Measurements from ENCODE around the gene TEKT3. TPM values are rescaled to one million over a fixed set of nuclear protein-coding genes. Genes with fewer than 3 reads are reported as not detected.
A peak's percentile ranks its signal among the peaks of the same experiment; 100 is the strongest.

The TEKT3 gene
- total and polyA plus RNA-seq, 9 of the 15 experiments (the other 6 are each of a cell fraction or from before 2014, with no cell fraction given), result not detected

DNA sequence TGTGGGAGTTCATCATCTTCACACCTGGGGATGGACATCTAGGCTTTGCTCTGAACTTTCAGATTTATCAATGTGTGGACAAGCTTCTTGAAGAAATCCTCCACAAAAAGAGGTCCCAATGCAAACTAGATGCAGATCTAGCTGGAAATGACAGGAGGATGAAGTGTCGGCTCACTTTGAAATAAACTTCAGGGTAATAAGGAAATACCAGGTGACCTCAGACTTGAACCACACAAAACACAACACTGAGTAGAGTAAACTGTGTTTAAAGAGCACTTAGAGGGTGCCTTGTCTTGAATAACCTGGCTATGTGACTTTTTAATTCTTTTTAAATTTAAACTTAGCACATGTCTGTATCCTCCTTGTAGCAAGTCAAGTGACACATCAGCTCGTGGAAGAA, 27.2 kb upstream of the TEKT3 start:
- H3K27ac ChIP-seq (ENCODE audit: extremely low read depth, low read depth, low read length), result no peak overlapping the region
- in situ Hi-C loops (cut with MboI), result no loop called here
- ChIA-PET POLR2A (interaction anchor here (0.6 kb wide), 1 partner anchor 45 kb away, joined by 3 read pairs; no protein-coding TSS in a partner anchor), CTCF (ENCODE audit: low intra/inter-chr PET ratio) (no interaction called here)
- H4K20me1 ChIP-seq (replicated peaks; ENCODE audit: control insufficient read depth, insufficient read depth, low read length), result no peaks in the 10 kb centered on the region
- H3K4me2 ChIP-seq (ENCODE audit: insufficient read depth, low read length), result no peak overlapping the region
- no TSS peak for BruUV-seq (replicated peaks)
- DNase-seq (ENCODE audit: extremely low read depth in 1 of 4, low spot score in 3 of 4), result no peak
- ATAC-seq, result no peak
- H3K79me2 ChIP-seq (ENCODE audit: control insufficient read depth, insufficient read depth, low read length), result no peaks in the 10 kb centered on the region
- no peak overlapping the region for H3K4me3 ChIP-seq
- no peak for FAIRE-seq
- no peaks in the 10 kb centered on the region for H3K36me3 ChIP-seq (ENCODE audit: control insufficient read depth, insufficient read depth, low read length)
- TF ChIP-seq NEUROD1 (IDR thresholded peaks at IDR 0.05; ENCODE audit: borderline replicate concordance, low read depth, low read length, partially characterized antibody), result no peak
- no peak for TF ChIP-seq ZNF76 (CRISPR knock-in tag; IDR thresholded peaks at IDR 0.05; ENCODE audit: borderline replicate concordance)
- no peak for TF ChIP-seq FIP1L1 (IDR thresholded peaks at IDR 0.05; ENCODE audit: low read depth, low read length, poor library complexity, severe bottlenecking)
- peak; percentile 44 for TF ChIP-seq MEIS2 (IDR thresholded peaks at IDR 0.05; ENCODE audit: partially characterized antibody)
- H3K4me1 ChIP-seq (replicated peaks in 1 of 2; ENCODE audit: control insufficient read depth in 2 of 2, insufficient read depth in 2 of 2, low read length in 2 of 2), result no peaks in the 10 kb centered on the region; a peak in 2 of 5 replicates
- 0% methylated on average over 2 of the region's 2 CpGs for WGBS (ENCODE audit: insufficient coverage, low coverage, missing lambda C conversion rate)
- H2AFZ ChIP-seq (ENCODE audit: low read depth, low read length), result no peak overlapping the region
- no peak overlapping the region for H3K9ac ChIP-seq (ENCODE audit: insufficient read depth in 1 of 2, low read depth in 2 of 2, low read length in 2 of 2)
- H3K9me3 ChIP-seq (replicated peaks; ENCODE audit: control insufficient read depth, insufficient read depth, low read depth, low read length), result no peaks in the 10 kb centered on the region
- H3K9me1 ChIP-seq (ENCODE audit: control insufficient read depth, insufficient read depth, low read length), result no peaks in the 10 kb centered on the region
- H3K27me3 ChIP-seq (ENCODE audit: control insufficient read depth in 2 of 2, insufficient read depth in 2 of 2, low read length in 2 of 2), result peaks cover 0 to 6% of the 10 kb centered on the region in 2 experiments; a peak in 2 of 5 replicates
- intact Hi-C loops (cut with micrococcal nuclease), result no loop called here

DNA sequence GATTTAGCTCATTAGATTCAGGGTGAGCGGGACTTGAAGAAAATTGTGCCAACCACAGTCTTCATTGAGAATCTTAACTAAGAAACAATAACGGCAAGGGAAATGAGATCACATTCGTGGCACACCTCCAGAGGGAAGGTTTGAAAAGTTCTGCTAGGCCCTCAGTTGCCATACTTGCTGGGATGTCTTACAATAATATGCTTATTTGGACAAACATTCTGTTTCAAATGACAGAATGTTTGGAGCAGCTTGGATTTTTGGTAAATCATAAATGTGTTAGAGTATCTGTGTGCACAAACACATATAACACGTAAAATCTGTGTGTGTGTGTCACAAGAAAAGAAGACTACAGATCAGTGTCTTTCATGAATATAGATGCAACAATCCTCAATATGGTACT, 24.6 kb upstream of the TEKT3 start:
- in situ Hi-C loops (cut with MboI) (no loop called here), intact Hi-C loops (cut with micrococcal nuclease) (no loop called here)
- Histone ChIP-seq H3K27ac (ENCODE audit: extremely low read depth, low read depth, low read length) (no peak overlapping the region), H3K9ac (ENCODE audit: insufficient read depth in 1 of 2, low read depth in 2 of 2, low read length in 2 of 2) (no peak overlapping the region), H3K9me3 (replicated peaks; ENCODE audit: control insufficient read depth, insufficient read depth, low read depth, low read length) (no peaks in the 10 kb centered on the region), H3K79me2 (ENCODE audit: control insufficient read depth, insufficient read depth, low read length) (no peaks in the 10 kb centered on the region), H3K4me2 (ENCODE audit: insufficient read depth, low read length) (no peak overlapping the region), H3K9me1 (ENCODE audit: control insufficient read depth, insufficient read depth, low read length) (no peaks in the 10 kb centered on the region), H3K4me1 (replicated peaks in 1 of 2; ENCODE audit: control insufficient read depth in 2 of 2, insufficient read depth in 2 of 2, low read length in 2 of 2) (no peaks in the 10 kb centered on the region; a peak in 2 of 5 replicates), H3K4me3 (no peak overlapping the region), H2AFZ (ENCODE audit: low read depth, low read length) (no peak overlapping the region), H3K27me3 (ENCODE audit: control insufficient read depth in 2 of 2, insufficient read depth in 2 of 2, low read length in 2 of 2) (peaks cover 0 to 6% of the 10 kb centered on the region in 2 experiments; a peak in 1 of 5 replicates), H4K20me1 (replicated peaks; ENCODE audit: control insufficient read depth, insufficient read depth, low read length) (no peaks in the 10 kb centered on the region), H3K36me3 (ENCODE audit: control insufficient read depth, insufficient read depth, low read length) (no peaks in the 10 kb centered on the region)
- DNase-seq (ENCODE audit: extremely low read depth in 1 of 4, low spot score in 3 of 4) (no peak), ATAC-seq (no peak), FAIRE-seq (no peak)
- 16% methylated on average over 4 of the region's 4 CpGs for WGBS (ENCODE audit: insufficient coverage, low coverage, missing lambda C conversion rate)
- BruUV-seq (replicated peaks), result no TSS peak
- CTCF ChIA-PET (ENCODE audit: low intra/inter-chr PET ratio), result no interaction called here
- POLR2A ChIA-PET, result no interaction called here
- TF ChIP-seq WHSC1 (IDR thresholded peaks at IDR 0.05; ENCODE audit: low read length) (no peak), KAT2B (IDR thresholded peaks at IDR 0.05; ENCODE audit: low read depth, low read length) (no peak), FOXJ2 (tag; IDR thresholded peaks at IDR 0.05) (no peak), BACH1 (tag; IDR thresholded peaks at IDR 0.05) (no peak)
- TF ChIP-seq, protein P1, sequence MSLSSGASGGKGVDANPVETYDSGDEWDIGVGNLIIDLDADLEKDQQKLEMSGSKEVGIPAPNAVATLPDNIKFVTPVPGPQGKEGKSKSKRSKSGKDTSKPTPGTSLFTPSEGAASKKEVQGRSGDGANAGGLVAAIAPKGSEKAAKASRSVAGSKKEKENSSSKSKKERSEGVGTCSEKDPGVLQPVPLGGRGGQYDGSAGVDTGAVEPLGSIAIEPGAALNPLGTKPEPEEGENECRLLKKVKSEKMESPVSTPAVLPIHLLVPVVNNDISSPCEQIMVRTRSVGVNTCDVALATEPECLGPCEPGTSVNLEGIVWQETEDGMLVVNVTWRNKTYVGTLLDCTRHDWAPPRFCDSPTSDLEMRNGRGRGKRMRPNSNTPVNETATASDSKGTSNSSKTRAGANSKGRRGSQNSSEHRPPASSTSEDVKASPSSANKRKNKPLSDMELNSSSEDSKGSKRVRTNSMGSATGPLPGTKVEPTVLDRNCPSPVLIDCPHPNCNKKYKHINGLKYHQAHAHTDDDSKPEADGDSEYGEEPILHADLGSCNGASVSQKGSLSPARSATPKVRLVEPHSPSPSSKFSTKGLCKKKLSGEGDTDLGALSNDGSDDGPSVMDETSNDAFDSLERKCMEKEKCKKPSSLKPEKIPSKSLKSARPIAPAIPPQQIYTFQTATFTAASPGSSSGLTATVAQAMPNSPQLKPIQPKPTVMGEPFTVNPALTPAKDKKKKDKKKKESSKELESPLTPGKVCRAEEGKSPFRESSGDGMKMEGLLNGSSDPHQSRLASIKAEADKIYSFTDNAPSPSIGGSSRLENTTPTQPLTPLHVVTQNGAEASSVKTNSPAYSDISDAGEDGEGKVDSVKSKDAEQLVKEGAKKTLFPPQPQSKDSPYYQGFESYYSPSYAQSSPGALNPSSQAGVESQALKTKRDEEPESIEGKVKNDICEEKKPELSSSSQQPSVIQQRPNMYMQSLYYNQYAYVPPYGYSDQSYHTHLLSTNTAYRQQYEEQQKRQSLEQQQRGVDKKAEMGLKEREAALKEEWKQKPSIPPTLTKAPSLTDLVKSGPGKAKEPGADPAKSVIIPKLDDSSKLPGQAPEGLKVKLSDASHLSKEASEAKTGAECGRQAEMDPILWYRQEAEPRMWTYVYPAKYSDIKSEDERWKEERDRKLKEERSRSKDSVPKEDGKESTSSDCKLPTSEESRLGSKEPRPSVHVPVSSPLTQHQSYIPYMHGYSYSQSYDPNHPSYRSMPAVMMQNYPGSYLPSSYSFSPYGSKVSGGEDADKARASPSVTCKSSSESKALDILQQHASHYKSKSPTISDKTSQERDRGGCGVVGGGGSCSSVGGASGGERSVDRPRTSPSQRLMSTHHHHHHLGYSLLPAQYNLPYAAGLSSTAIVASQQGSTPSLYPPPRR (CRISPR knock-in tag; IDR thresholded peaks at IDR 0.05; ENCODE audit: borderline replicate concordance), result no peak

Measured in K562 (cell line).